Prostate gland (tissue), 2 donors: ENCODE results near the gene CTNNA2.

Source experiments
- CTCF ChIP-seq, 4 experiments: fragments of 200-600 bp in 2 of 4; fragments of 450-650 bp in 2 of 4; sonication (generic) in 2 of 4; IDR thresholded peaks; 1 replicate in 3 of 4; 2 replicates in 1 of 4; pipeline ENCODE4 v1.5.1; 2016 to 2019; ENCODE audit warnings: antibody characterized with exemption in 4 of 4, mild to moderate bottlenecking in 2 of 4, moderate library complexity in 2 of 4
- POLR2A ChIP-seq: fragments of 450-650 bp; IDR thresholded peaks from one replicate; pipeline ENCODE4 v1.6.1; 2016; ENCODE audit warnings: antibody characterized with exemption, mild to moderate bottlenecking
- POLR2AphosphoS5 ChIP-seq: sonication (generic); formaldehyde crosslinking; IDR thresholded peaks from one replicate; pipeline ENCODE4 v1.6.1; 2017; ENCODE audit warnings: antibody characterized with exemption

- no peak for TF ChIP-seq CTCF (IDR thresholded peaks at IDR 0.05)
- no peak for TF ChIP-seq POLR2A
- TF ChIP-seq POLR2AphosphoS5 = no peak
Observed at GRCh38 chr2:80429251-80429650, 916.4 kb downstream of the CTNNA2 start.
